GM12891 (cell line): ENCODE results near the gene EFHD1.
"Not testable (repeated sequence)": the region's sequence is repeated elsewhere in the genome, so short reads cannot be mapped to it uniquely, and the experiment has no call there.

Experiments used
- POLR2A ChIP-seq: IDR thresholded peaks from 2 replicates; pipeline ENCODE4 v1.6.1; 2011; ENCODE audit warnings: low read depth, low read length, control low read depth
- POLR2AphosphoS5 ChIP-seq: IDR thresholded peaks from 2 replicates; pipeline ENCODE4 v1.6.1; 2011; ENCODE audit warnings: low read depth, low read length, control low read depth

DNA sequence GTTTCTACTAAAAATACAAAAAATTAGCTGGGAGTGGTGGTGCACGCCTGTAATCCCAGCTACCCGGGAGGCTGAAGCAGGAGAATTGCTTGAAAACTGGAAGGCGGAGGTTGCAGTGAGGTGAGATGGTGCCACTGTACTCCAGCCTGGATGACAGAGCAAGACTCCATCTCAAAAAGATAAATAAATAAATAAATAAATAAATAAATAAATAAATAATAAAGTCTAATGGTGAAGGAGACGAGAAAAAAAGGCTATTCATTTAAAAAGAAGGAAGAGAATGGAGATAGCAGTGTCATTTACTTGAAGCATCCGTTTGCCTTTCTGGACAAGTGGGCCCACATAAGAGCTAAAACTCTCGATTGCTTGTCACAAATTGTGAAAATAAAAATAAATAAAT lies 52.0 kb downstream of the EFHD1 start:
- not testable (repeated sequence) for TF ChIP-seq POLR2A, POLR2AphosphoS5
